Hepatocyte (in vitro differentiated cells): ENCODE measurements around the gene ADRM1. TPM values are rescaled to one million over a fixed set of nuclear protein-coding genes. Genes with fewer than 3 reads are reported as not detected.

Experiments
- DNase-seq: peaks from one replicate; pipeline ENCODE4 v3.0.0-alpha.2; 2016; ENCODE audit warnings: low spot score
- H2AFZ ChIP-seq: fragments of 200-600 bp; sonication (generic); 2 replicates; pipeline ENCODE4 v1.6.0; 2016; ENCODE audit warnings: antibody characterized with exemption, mild to moderate bottlenecking
- H3K27ac ChIP-seq: fragments of 200-600 bp; sonication (generic); 2 replicates; pipeline ENCODE4 v1.5.1; 2016; ENCODE audit warnings: mild to moderate bottlenecking
- H3K27me3 ChIP-seq: fragments of 200-600 bp; sonication (generic); 2 replicates; pipeline ENCODE4 v1.6.1; 2016
- H3K36me3 ChIP-seq: fragments of 200-600 bp; sonication (generic); replicated peaks from 2 replicates; pipeline ENCODE4 v1.5.1; 2016; ENCODE audit warnings: low read depth; ENCODE audit not compliant: insufficient read depth
- H3K4me1 ChIP-seq: fragments of 200-600 bp; sonication (generic); 2 replicates; pipeline ENCODE4 v1.5.1; 2016; ENCODE audit warnings: mild to moderate bottlenecking, moderate library complexity; ENCODE audit not compliant: insufficient read depth
- H3K4me2 ChIP-seq: fragments of 200-600 bp; sonication (generic); 2 replicates; pipeline ENCODE4 v1.6.0; 2016
- H3K4me3 ChIP-seq: fragments of 200-600 bp; sonication (generic); 2 replicates; pipeline ENCODE4 v1.5.1; 2016; ENCODE audit warnings: mild to moderate bottlenecking
- H3K79me2 ChIP-seq: fragments of 200-600 bp; sonication (generic); 2 replicates; pipeline ENCODE4 v1.6.0; 2017; ENCODE audit warnings: mild to moderate bottlenecking
- H3K9me2 ChIP-seq: fragments of 200-600 bp; sonication (generic); replicated peaks from 2 replicates; pipeline ENCODE4 v1.6.0; 2017; ENCODE audit warnings: mild to moderate bottlenecking; ENCODE audit not compliant: insufficient read depth
- H3K9me3 ChIP-seq: fragments of 200-600 bp; sonication (generic); 2 replicates; pipeline ENCODE4 v1.5.1; 2016; ENCODE audit warnings: low read depth, mild to moderate bottlenecking
- H4K20me1 ChIP-seq: fragments of 200-600 bp; sonication (generic); 2 replicates; pipeline ENCODE4 v1.6.0; 2016; ENCODE audit warnings: mild to moderate bottlenecking; ENCODE audit not compliant: insufficient read depth, poor library complexity, severe bottlenecking
- CTCF ChIP-seq: fragments of 200-600 bp; sonication (generic); IDR thresholded peaks from 2 replicates; pipeline ENCODE4 v1.5.1; 2016; ENCODE audit warnings: antibody characterized with exemption, mild to moderate bottlenecking; ENCODE audit not compliant: poor library complexity
- EZH2 ChIP-seq: fragments of 200-600 bp; sonication (generic); IDR thresholded peaks from 2 replicates; pipeline ENCODE4 v1.6.1; 2016; ENCODE audit warnings: antibody characterized with exemption, mild to moderate bottlenecking, borderline replicate concordance
- EZH2phosphoT487 ChIP-seq: fragments of 200-600 bp; sonication (generic); IDR thresholded peaks from one replicate; pipeline ENCODE4 v1.6.1; 2018; ENCODE audit warnings: antibody characterized with exemption, mild to moderate bottlenecking, low read depth, moderate library complexity; ENCODE audit not compliant: unreplicated experiment, severe bottlenecking
- WGBS: methylation state at CpG from one replicate; pipeline ENCODE4 v1.1.6; 2016; ENCODE audit warnings: low lambda C conversion rate; ENCODE audit errors: missing lambda C conversion rate; 5-methylcytosine and 5-hydroxymethylcytosine counted together
- polyA plus RNA-seq: library from polyadenylated mRNA; unstranded; fragments of >200 nt; fragmentation: Nextera tagmentation; extraction: Ambion mirVana; gene quantifications from 2 replicates; pipeline ENCODE4 v1.2.1, GENCODE V29; 2016
- total RNA-seq: library from RNA; depleted of rRNA; stranded (reverse); fragments of >200 nt; gene quantifications from 2 replicates; pipeline ENCODE4 v1.2.3, GENCODE V29; 2014

The ADRM1 gene
- total and polyA plus RNA-seq, 2 experiments from 2014 or later = 103 to 144 TPM

GRCh38 chr20:62334881-62335280 lies 32.1 kb downstream of the ADRM1 start:
- H3K79me2 ChIP-seq = no peaks in the 10 kb centered on the region
- TF ChIP-seq EZH2phosphoT487 (no peak), CTCF (no peak), EZH2 (no peak)
- H3K4me3 ChIP-seq = no peak overlapping the region
- no peaks in the 10 kb centered on the region for H3K9me3 ChIP-seq
- no peak overlapping the region for H2AFZ ChIP-seq
- WGBS = 96% methylated on average over 13 of the region's 13 CpGs
- no peaks in the 10 kb centered on the region for H3K4me1 ChIP-seq
- DNase-seq = no peak
- no peak overlapping the region for H3K27ac ChIP-seq
- H3K4me2 ChIP-seq = no peak overlapping the region
- H3K36me3 ChIP-seq = no peaks in the 10 kb centered on the region
- H4K20me1 ChIP-seq = no peaks in the 10 kb centered on the region
- H3K27me3 ChIP-seq = no peaks in the 10 kb centered on the region
- H3K9me2 ChIP-seq = no peaks in the 10 kb centered on the region

- 98% methylated on average over 5 of the region's 6 CpGs for WGBS
- Histone ChIP-seq H3K36me3 (peaks cover 2% of the 10 kb centered on the region), H3K4me3 (no peak overlapping the region), H3K79me2 (peaks cover 2% of the 10 kb centered on the region), H3K9me2 (no peaks in the 10 kb centered on the region), H3K4me1 (no peaks in the 10 kb centered on the region), H3K27ac (no peak overlapping the region), H3K9me3 (no peaks in the 10 kb centered on the region), H3K4me2 (no peak overlapping the region), H3K27me3 (no peaks in the 10 kb centered on the region), H4K20me1 (no peaks in the 10 kb centered on the region), H2AFZ (no peak overlapping the region)
- no peak for TF ChIP-seq EZH2
- TF ChIP-seq CTCF = no peak
- TF ChIP-seq EZH2phosphoT487 = no peak
- no peak for DNase-seq
Measured at GRCh38 chr20:62335532-62335931, 32.7 kb downstream of the ADRM1 start.

GRCh38 chr20:62336329-62336728 lies 33.5 kb downstream of the ADRM1 start:
- no peak overlapping the region for H3K4me3 ChIP-seq
- H3K9me2 ChIP-seq = no peaks in the 10 kb centered on the region
- no peak overlapping the region for H3K4me2 ChIP-seq
- H3K4me1 ChIP-seq = no peaks in the 10 kb centered on the region
- WGBS = 82% methylated on average over 11 of the region's 11 CpGs
- H3K36me3 ChIP-seq = peaks cover 5% of the 10 kb centered on the region
- no peaks in the 10 kb centered on the region for H3K9me3 ChIP-seq
- no peak for DNase-seq
- TF ChIP-seq EZH2 = no peak
- TF ChIP-seq CTCF = no peak
- TF ChIP-seq EZH2phosphoT487 = no peak
- no peaks in the 10 kb centered on the region for H3K27me3 ChIP-seq
- H2AFZ ChIP-seq = no peak overlapping the region
- peaks cover 8% of the 10 kb centered on the region for H3K79me2 ChIP-seq
- H4K20me1 ChIP-seq = no peaks in the 10 kb centered on the region
- H3K27ac ChIP-seq = no peak overlapping the region
